ENCODE data around the gene VPS13D.
A peak's percentile ranks its signal among the peaks of the same experiment; 100 is the strongest.

VPS13D gene

DNA sequence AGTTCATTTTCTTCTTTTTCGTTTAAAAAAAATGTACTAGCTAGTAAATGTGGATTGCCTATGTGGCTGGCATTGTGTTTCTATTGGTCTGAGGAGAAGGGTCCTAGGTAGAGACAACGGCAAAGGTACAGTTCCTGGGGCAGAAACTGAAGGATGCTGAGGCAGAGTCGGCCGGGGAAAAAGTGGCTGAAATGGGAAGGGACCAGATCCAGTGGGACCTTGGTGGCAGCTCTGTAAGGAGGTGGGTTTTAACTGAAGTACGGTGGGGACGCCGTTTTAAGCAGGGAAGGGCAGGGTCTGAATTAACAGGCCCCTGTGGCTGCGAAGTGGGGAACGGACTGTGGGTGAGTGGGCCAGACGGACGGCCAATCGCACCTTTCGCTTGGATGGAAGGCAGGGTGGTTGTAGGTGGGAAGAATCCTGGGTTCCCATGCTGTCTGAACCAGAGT is 420 bp upstream of the VPS13D start:
- DNase-seq (ENCODE audit: low spot score) = no peak

- peak; percentile 31 for DNase-seq (ENCODE audit: low spot score)
Observed at GRCh38 chr1:12230549-12231275, 882 bp downstream of the VPS13D start.

DNA sequence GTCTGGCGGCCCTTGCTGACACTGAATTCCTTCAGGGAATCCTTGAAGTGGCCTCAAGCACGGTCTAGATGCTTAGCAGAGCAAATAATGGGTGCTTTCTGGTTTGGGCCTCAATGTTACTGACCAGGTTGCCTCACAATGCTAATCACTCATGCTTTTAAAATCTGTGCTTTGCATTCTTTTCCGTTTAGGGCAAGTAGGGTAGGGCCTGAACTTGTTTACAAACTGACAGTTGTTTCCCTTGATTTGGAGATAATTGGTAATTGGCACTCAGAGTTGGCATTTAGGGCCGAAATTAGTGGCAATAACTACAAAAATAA is 1.4 kb downstream of the VPS13D start:
- no peak for DNase-seq (ENCODE audit: low spot score)

DNA sequence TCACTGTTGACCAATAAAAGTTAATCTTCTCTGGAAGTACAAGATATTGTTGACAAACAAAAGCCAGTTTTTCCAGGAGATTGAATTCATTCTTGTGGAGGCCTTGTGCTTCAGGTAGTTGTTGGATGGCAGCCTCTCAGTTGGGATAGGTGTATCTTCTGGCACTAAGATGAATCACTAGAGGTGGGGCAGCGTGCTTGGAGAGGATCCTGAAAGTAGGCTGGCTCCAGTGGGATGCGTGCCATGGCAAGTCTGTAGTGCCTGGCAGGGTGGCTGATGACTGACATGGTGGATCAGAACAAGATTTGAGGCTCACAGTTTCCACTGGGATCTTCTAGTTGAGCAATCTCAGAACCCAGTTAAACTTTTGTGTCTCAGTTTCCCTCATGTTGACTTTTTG is 2.4 kb downstream of the VPS13D start:
- DNase-seq (ENCODE audit: low spot score) = no peak

DNA sequence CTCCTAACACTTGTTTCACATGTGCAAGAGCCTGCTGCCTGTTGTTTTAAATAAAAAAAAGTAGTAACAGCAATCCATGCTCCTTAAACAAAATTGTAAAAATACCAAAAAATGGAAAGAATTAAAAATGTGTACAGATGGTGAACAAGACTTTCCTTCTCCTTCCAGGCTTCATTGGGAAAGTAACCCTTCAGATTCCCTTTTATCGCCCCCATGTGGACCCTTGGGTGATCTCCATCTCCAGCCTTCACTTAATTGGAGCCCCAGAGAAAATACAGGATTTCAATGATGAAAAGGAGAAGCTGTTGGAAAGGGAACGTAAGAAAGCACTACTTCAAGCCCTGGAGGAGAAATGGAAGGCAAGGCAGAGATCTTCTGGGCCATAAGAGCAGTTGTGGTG is 14.2 kb downstream of the VPS13D start:
- peak; percentile 25 for DNase-seq (ENCODE audit: low spot score)

GRCh38 chr1:12244585-12244984 is 14.8 kb downstream of the VPS13D start:
- no peak for DNase-seq (ENCODE audit: low spot score)

DNA sequence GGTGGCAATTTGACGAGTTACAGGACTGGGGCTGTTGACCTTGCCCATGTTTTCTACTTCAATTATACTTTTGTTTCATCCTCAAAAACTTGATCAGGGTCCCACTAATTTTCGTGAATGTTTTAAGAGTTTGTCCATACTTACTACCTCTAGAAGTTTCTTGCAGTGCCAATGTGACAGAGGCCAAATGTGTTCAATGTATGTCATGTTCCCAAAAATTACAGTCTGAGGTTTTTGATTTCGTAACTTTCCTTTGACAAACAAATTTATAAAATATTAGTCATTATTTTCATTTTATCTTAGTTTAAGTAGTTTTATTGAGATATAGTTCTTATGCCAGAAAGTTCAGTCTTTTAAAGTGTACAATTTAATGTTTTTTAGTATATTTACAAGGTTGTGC is 15.3 kb downstream of the VPS13D start:
- DNase-seq (ENCODE audit: low spot score) = no peak

DNA sequence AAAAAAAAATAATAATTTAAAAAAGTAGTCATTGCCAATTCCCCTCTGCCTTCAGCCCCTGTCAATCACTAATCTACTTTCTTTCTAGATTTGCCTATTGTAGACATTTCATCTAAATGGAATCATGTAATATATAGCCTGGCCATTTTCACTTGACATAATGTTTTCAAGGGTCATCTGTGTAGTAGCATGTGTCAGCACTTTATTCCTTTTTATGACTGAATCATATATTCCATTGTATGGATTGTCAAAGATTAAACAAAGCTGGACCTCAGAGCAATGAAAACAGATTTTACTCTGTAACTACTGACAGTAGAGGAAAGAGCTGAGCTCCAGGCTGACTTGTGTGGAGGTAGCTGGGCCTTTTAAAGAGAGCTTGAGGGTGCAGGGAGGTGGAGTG is 15.9 kb downstream of the VPS13D start:
- DNase-seq (ENCODE audit: low spot score) = no peak

GRCh38 chr1:12246584-12246983 is 16.8 kb downstream of the VPS13D start:
- no peak for DNase-seq (ENCODE audit: low spot score)

DNA sequence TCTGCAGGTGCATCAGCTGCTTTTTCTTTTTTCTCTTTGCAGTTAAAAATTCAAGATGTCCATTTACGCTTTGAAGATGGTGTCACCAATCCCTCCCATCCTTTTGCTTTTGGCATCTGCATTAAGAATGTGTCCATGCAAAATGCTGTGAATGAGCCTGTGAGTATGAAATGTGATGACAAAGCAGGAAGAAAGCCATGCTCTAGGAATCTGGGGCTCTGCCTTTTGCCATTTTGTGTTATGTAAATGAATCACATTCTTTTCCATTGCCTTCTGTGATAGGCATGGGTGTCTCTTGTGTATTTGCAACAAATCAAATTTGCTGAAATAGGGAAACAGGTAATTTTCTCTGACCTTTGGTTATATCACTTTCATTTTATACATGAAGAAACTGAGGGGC is 19.4 kb downstream of the VPS13D start:
- no peak for DNase-seq (ENCODE audit: low spot score)

- DNase-seq (ENCODE audit: low spot score) = no peak
Observed at GRCh38 chr1:12249748-12250147, 19.9 kb downstream of the VPS13D start.

DNA sequence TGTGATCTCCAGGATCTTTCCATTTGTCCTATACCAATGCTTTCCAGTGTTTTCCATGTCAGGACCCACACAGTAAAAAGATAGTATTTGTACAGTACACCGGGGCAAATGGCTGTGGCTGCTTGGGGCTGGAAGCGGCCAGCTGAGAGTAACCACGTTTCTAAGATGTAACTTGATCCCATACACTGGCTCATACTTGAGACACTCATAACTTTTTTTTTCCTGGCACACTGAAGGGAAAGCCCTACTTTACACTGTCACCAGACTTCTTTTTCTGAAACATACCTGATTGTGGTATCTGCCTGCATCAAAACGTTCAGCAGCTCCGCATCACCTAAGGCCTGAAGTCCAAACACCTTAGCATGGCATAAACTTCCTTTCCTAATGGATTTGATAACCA is 21.6 kb downstream of the VPS13D start:
- no peak for DNase-seq (ENCODE audit: low spot score)

- DNase-seq (ENCODE audit: low spot score) = no peak
Observed at GRCh38 chr1:12255913-12256312, 26.1 kb downstream of the VPS13D start.

DNA sequence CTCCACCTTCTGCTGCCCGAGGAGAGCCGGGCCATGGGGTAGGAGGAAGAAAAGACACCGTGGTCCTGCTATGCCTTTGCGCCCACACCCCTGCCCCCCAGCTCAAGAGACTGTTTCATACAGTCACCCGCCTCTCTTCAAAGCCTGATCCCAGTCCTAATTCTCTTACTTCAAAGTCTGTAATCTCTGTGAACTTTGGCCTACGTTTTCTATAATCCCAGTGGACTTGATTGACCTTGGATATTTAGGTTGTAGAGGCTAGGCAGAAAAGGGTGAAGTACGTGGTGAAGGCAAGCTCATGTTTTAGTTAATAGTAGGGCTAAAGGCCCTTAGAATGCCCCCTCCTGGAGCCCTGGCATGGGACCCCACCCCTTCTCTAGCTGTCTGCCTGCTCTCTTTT is 28.4 kb downstream of the VPS13D start:
- no peak for DNase-seq (ENCODE audit: low spot score)

GRCh38 chr1:12269351-12269750 is 39.5 kb downstream of the VPS13D start:
- no peak for DNase-seq (ENCODE audit: low spot score)

GRCh38 chr1:12271033-12271432 is 41.2 kb downstream of the VPS13D start:
- DNase-seq (ENCODE audit: low spot score) = no peak

GRCh38 chr1:12272770-12273169 is 42.9 kb downstream of the VPS13D start:
- DNase-seq (ENCODE audit: low spot score) = no peak

- peak; percentile 7 for DNase-seq (ENCODE audit: low spot score)
Observed at GRCh38 chr1:12275370-12275769, 45.5 kb downstream of the VPS13D start.

GRCh38 chr1:12276225-12276624 is 46.4 kb downstream of the VPS13D start:
- no peak for DNase-seq (ENCODE audit: low spot score)

DNA sequence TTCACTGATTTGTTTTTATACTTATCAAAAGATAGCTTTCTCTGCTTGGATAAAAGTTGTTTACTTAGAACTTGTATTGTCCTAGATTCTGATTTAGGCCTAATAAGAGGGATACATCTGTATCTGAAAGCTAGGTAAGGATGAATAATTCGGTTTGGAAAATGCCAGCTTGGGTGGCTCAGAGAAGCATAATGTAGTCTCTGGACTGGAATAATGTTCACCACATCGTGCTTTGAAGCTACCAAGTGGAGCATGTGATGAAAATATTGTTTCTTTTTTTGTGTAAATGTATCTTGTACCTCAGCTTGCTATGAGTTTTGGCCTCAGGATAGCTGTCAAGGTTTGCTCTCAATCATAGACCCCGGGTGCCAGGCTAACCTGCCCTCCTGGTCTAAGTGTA is 49.2 kb downstream of the VPS13D start:
- no peak for DNase-seq (ENCODE audit: low spot score)

GRCh38 chr1:12279728-12280464 is 50.1 kb downstream of the VPS13D start:
- no peak for DNase-seq (ENCODE audit: low spot score)

DNA sequence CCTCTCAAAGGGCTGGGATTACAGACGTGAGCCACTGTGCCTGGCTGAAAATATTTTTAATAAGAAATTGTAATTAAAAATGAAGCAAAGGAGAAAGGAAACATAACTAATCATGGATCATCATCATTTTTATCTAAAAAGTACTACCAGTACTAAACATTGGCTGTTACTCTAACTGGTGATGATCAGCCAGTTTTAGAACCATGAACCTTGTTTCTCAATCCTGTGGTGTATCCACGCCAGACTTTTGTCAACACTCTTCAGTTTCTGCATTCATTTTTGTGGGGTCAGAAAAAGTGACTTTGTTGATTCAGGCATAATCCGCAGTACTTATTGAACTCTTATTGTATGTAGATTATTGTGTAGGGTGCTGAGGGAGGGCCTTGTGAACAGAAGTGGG is 52.3 kb downstream of the VPS13D start:
- DNase-seq (ENCODE audit: low spot score) = no peak

DNA sequence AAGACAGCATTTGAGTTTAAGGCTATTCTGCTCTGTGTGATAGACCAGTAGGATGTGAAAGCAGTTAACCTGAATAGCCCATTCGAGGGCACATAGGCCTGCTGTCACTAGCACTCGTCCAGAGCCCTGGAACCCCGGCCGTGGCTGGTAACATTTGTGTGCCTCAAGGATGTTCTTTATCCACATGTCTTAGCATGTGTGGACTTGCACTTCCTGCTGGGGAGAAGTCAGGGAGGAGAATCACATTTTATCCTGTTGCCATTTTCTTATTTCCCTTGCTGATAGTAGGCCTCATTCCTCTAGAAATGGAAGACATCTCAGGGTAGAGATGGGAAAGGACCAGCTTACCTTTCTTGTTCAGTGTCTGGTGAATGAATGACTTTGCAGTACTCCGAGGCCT is 54.7 kb downstream of the VPS13D start:
- DNase-seq (ENCODE audit: low spot score) = no peak

All from germinal center (tissue), 1 donor.